Kidney epithelial cell (primary cell): ENCODE measurements around the gene MLST8. TPM values are rescaled to one million over a fixed set of nuclear protein-coding genes. Genes with fewer than 3 reads are reported as not detected.

Source experiments
- DNase-seq: peaks from one replicate; pipeline ENCODE4 v3.0.0-alpha.2; 2010; ENCODE audit warnings: low read depth
- H3K27me3 ChIP-seq: 2 replicates; pipeline ENCODE4 v1.6.0; 2011; ENCODE audit warnings: low read length; ENCODE audit not compliant: control insufficient read depth, insufficient read depth
- H3K36me3 ChIP-seq: 2 replicates; pipeline ENCODE4 v1.5.1; 2011; ENCODE audit warnings: low read length; ENCODE audit not compliant: control insufficient read depth, insufficient read depth
- H3K4me3 ChIP-seq: 2 replicates; pipeline ENCODE4 v1.5.1; 2011; ENCODE audit warnings: low read depth, mild to moderate bottlenecking, control low read depth, low read length
- CTCF ChIP-seq: IDR thresholded peaks from 2 replicates; pipeline ENCODE4 v1.5.1; 2011; ENCODE audit warnings: mild to moderate bottlenecking, moderate library complexity, low read length, control low read depth, inconsistent platforms; ENCODE audit not compliant: insufficient read depth, poor library complexity, severe bottlenecking
- total RNA-seq: library from RNA; depleted of rRNA; stranded (reverse); fragments of >200 nt; gene quantifications from 2 replicates; pipeline ENCODE4 v1.2.3, GENCODE V29; 2015

MLST8 gene
- total RNA-seq, 1 donor from 2014 or later = 77.2 TPM

DNA sequence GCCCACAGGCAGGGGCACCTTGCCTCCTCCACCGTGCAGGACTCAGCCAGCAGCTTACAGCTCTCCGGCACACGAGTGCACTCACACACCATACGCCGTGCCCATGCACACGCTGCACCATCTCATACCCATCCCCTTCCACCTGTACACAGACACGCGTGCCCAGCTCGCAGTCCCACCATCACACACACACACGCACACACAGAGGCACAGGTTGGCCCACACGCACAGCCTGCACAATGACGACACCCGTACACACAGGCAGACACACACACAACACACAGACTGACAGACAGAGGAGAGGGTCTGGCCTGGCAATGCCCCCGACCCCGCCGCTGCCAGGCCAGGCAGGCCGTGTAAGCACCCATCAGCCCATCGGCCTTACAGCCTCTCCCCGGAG is 20.9 kb upstream of the MLST8 start:
- peaks cover 1% of the 10 kb centered on the region for H3K27me3 ChIP-seq
- no peak for TF ChIP-seq CTCF
- DNase-seq = no peak

GRCh38 chr16:2184962-2185361 is 20.3 kb upstream of the MLST8 start:
- Histone ChIP-seq H3K27me3 (no peaks in the 10 kb centered on the region), H3K36me3 (no peaks in the 10 kb centered on the region), H3K4me3 (no peak overlapping the region)
- no peak for DNase-seq
- no peak for TF ChIP-seq CTCF

More for the DNA sequence above, 20.9 kb upstream of the MLST8 start:
- H3K36me3 ChIP-seq = no peaks in the 10 kb centered on the region
- no peak overlapping the region for H3K4me3 ChIP-seq

DNA sequence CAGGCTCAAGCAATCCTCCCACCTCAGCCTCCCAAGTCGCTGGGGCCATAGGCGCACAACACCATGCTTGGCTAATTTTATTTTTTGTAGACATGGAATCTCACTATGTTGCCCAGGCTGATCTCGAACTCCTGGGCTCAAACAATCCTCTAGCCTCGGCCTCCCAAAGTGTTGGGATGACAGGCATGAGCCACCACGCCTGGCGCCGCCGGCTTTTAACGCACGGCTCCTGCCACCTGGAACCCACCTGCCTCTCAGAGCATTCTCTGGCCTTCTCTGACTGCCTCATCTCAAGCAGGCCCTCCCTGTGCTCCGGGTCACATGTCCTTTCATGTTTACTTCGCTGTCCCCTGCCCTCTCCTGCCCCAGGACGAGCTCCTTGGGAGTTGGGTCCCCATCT is 19.2 kb upstream of the MLST8 start:
- no peaks in the 10 kb centered on the region for H3K27me3 ChIP-seq
- no peak for TF ChIP-seq CTCF
- no peak overlapping the region for H3K4me3 ChIP-seq
- H3K36me3 ChIP-seq = no peaks in the 10 kb centered on the region
- DNase-seq = no peak

GRCh38 chr16:2186505-2186904 is 18.7 kb upstream of the MLST8 start:
- no peak for TF ChIP-seq CTCF
- no peak overlapping the region for H3K4me3 ChIP-seq
- H3K36me3 ChIP-seq = no peaks in the 10 kb centered on the region
- no peak for DNase-seq
- H3K27me3 ChIP-seq = no peaks in the 10 kb centered on the region

- no peak for DNase-seq
- H3K27me3 ChIP-seq = no peaks in the 10 kb centered on the region
- H3K36me3 ChIP-seq = no peaks in the 10 kb centered on the region
- no peak overlapping the region for H3K4me3 ChIP-seq
- TF ChIP-seq CTCF = no peak
These were observed 18.0 kb upstream of the MLST8 start for GRCh38 chr16:2187212-2187611.

DNA sequence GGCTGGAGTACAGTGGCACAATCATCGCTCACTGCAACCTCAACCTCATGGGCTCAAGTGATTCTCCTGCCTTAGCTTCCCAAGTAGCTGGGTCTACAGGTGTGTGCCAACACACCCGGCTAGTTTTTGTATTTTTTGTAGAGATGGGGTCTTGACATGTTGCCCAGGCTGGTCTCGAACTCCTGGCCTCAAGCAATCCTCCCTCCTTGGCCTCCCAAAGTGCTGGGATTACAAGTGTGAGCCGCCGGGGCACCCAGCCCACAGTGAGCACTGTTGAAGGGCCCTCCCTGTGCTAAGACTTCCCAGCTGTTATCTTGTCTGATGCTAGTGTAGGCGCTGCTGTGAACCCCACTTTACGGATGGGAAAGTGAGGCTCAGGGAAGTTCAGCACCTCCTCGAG is 16.9 kb upstream of the MLST8 start:
- H3K36me3 ChIP-seq = no peaks in the 10 kb centered on the region
- DNase-seq = no peak
- no peak overlapping the region for H3K4me3 ChIP-seq
- no peak for TF ChIP-seq CTCF
- H3K27me3 ChIP-seq = no peaks in the 10 kb centered on the region
